Stimulated activated CD8-positive, alpha-beta memory T cell treated with anti-CD3 and anti-CD28 coated beads, Interleukin-4, amount 100 ng/mL, for 4 hours (primary cell): ENCODE measurements around the gene TMEM89.

ENCODE experiments used
- DNase-seq, 2 donors: peaks; one replicate each; pipeline ENCODE4 v3.0.0-alpha.2; 2020; ENCODE audit warnings: low read depth in 2 of 2, low spot score in 1 of 2

The TMEM89 gene

GRCh38 chr3:48614044-48614443 lies 7.5 kb downstream of the TMEM89 start:
- no peak for DNase-seq

GRCh38 chr3:48612309-48612708 lies 9.3 kb downstream of the TMEM89 start:
- no peak for DNase-seq

- peak; percentile 78 for DNase-seq
These were observed 12.2 kb downstream of the TMEM89 start, which contains the start of gene UQCRC1 for GRCh38 chr3:48609088-48610005. UQCRC1 (minus strand) TSS chr3:48609646; CDS start chr3:48609620, 26 bp downstream.

GRCh38 chr3:48607519-48607918 lies 14.1 kb downstream of the TMEM89 start:
- DNase-seq, result no peak

- DNase-seq, result no peak
These were observed 20.0 kb downstream of the TMEM89 start for GRCh38 chr3:48601622-48601994.

GRCh38 chr3:48600711-48601621 lies 20.6 kb downstream of the TMEM89 start:
- no peak for DNase-seq

GRCh38 chr3:48599509-48600285 lies 21.9 kb downstream of the TMEM89 start:
- DNase-seq, result no peak

- no peak for DNase-seq
These were observed 22.5 kb downstream of the TMEM89 start for GRCh38 chr3:48599077-48599501.

- DNase-seq, result no peak
These were observed 23.1 kb downstream of the TMEM89 start for GRCh38 chr3:48598323-48599076.

- DNase-seq, result no peak
These were observed 24.2 kb downstream of the TMEM89 start for GRCh38 chr3:48597408-48597800.

GRCh38 chr3:48596676-48597407 lies 24.7 kb downstream of the TMEM89 start:
- DNase-seq, result no peak

- DNase-seq, result no peak
These were observed 25.4 kb downstream of the TMEM89 start for GRCh38 chr3:48596157-48596556.

GRCh38 chr3:48595526-48596121 lies 25.9 kb downstream of the TMEM89 start:
- DNase-seq, result no peak

GRCh38 chr3:48595075-48595525 lies 26.5 kb downstream of the TMEM89 start, which contains the start of gene COL7A1:
COL7A1 (minus strand) TSS chr3:48595329; CDS start chr3:48595159, 170 bp downstream.
- DNase-seq, result no peak

GRCh38 chr3:48594417-48595049 lies 27.0 kb downstream of the TMEM89 start:
- no peak for DNase-seq

- no peak for DNase-seq
These were observed 28.2 kb downstream of the TMEM89 start for GRCh38 chr3:48593337-48593736.

- DNase-seq, result no peak
These were observed 29.0 kb downstream of the TMEM89 start for GRCh38 chr3:48592519-48593087.

- no peak for DNase-seq
These were observed 29.6 kb downstream of the TMEM89 start for GRCh38 chr3:48591886-48592518.
